Midbrain (tissue), 1 donor: Measurements from ENCODE around the gene KHDC4.
A peak's percentile ranks its signal among the peaks of the same experiment; 100 is the strongest.

Experiments used
- DNase-seq: peaks from one replicate; lab custom pipeline; 2025; lab: John Stamatoyannopoulos, UW

KHDC4 gene

DNA sequence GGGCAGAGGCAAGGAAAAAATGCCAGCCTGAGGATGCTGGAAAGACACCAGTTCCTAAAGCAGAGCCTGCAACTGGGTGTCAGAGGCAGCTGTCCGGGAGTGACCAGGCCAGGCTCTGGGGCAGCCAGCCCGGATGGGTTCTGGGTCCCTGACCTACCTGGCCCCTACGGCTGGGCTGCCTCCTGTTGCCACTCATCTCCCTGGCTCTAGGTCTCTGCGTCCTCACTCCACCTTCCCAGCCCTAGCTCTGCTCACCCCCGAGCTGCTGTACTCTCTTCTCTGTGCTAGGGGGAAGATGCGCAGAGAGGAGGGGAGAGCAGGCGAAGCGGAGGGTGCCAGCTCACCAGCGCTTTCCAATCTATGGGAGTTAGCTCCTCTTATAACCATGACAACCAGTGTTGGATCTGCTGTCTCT, 35.2 kb upstream of the KHDC4 start:
- no peak for DNase-seq

DNA sequence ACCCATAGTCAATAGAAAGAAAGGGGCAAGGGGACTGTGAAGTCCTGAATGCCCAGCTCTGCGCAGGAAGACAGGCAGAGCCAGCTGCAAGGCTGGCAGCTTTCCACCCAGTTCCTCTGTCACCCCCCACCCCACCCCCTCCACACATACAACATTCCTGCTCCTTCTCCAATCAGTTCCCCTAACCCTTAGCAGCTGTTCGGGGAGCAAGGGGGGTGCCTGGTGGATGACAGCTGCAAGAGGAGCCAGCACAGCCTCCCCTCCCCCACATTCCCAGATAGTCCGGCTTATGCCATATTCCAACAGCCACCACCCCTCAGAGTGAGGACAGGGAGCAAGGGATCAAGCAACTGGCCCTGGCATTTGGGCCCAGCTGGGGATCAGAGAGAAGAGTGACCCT, 34.5 kb upstream of the KHDC4 start:
- peak; percentile 86 for DNase-seq

DNA sequence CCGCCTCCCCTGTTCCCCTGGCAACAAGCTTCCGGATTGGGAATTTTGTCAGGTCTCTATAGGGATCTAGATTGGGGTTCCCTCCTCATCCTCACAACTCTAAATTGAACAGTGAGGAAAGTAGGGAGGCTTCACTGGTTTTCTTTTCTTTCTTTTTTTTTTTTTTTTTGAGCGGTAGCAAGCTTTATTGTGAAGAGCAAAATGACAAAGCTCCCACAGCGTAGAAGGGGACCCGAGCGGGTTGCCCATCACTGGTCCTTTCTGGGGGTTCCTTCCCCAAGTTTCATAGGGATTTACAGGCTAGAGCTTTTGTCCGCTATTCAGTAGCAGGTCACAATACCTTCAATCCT, 33.8 kb upstream of the KHDC4 start:
- no peak for DNase-seq

DNA sequence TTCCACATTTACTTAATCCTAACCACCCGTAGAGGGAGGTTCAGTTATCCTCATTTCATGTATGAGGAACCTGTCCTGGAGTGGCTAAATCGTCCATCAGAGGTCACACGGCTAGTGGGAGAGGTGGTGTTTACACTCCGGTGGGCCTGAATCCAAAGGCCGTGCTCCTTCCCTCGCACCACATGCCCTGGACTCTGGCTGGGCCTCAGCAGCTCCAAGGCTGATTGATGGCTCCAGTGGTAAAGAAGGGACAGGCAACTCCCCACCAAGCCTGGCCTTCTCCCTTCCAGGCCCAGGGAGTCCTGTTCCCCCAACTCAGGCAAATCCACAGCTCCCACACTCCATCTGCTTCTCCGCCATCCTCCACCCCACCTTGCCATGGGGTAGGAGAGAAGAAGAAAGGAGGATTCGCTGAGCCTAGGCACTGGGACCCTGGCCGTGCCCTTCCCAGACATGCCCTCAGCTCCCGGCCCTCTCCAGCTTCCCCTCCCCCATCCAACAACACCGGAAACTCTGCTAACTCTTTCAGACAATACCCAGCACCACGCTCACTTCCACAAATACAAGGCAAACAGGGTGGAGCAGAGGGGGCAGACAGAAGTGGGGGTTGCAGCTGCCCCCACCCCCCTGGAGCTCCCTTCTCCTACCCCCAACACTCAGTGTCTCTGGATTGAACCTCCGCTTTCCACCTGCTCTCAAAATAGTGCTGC, 33.3 kb upstream of the KHDC4 start:
- DNase-seq = no peak

DNA sequence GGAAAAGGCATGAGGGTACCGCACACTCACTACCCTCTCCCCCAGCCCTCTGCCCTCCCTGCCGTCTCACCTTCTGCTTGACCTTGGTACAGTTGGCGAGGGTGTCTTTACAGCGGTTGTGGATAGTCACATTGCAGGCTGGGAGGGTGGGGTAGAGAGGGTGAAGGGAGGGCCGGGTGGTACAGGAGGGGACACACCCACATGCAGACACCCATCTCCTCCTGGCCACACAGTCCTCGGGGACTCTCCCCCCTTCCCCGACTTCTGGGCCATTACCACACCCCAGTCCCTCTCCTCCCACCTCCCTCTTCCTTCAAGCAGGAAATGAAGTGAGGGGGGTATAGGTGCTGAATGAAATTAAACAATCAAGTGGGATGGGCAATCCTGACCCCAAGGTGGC, 32.5 kb upstream of the KHDC4 start:
- no peak for DNase-seq

DNA sequence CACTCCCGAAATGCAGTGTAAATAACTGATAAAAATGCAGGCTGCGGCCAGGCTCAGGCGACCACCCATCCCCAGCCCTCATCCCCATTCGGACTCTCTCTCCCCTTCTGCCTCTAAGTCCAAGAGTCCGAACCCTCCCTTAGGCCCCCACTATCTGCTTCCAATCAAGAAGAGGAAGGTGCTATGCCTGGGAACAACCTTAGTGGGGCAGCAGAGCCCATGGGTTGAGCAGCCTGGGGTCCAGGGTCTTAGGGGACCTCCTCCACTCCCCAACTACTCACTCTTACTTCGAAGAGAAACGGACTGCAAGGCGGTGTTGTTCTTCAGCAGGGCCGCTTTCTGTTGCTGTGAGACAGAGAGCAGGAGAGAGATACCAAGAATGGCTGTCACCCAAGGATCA, 31.9 kb upstream of the KHDC4 start:
- DNase-seq = no peak

DNA sequence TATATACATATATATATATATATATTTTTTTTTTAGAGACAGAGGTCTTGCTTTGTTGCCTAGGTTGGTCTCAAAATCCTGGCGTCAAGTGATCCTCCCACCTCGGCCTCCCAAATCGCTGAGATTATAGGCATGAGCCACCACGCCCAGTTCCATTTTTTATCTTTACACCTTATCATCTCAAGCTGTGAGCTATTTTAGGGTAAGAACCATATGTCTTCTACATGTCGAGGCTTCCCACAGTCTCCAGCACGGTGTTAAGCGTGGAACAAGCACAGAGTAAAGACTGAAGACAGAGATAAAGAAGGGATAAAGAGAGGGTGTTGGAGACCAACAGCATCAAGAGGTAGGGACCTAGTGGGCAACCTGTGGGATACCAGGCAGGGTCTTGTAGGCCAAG, 30.0 kb upstream of the KHDC4 start:
- no peak for DNase-seq

DNA sequence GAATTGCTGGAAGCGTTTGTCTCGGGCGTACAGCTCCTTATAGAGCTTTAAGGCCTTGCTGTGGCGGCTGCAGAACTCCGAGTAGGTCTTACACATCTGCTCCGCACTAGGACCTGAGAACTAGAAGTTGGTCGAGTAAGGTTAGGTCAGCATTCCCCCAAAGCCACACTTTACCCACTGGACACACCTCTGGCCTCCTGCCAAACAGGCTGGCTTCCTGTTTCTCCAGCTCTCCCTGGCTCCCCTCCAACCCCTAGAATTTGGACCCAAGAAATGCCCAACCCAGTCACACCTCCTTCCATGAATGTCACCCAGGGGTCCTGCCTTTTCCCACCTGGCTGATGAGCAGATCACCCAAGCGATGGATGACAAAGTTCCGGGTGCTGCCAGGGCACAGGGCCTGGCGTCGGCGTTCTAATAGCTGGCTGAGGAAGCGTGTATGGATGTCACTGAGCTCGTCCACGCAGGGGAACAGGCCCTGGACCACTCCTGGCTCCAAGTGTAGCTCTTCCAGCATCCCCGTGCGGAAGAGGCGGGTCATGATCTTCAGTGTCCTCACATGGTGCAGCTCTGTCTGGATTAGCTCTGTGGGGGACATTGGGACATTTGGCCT, 28.5 kb upstream of the KHDC4 start:
- no peak for DNase-seq

DNA sequence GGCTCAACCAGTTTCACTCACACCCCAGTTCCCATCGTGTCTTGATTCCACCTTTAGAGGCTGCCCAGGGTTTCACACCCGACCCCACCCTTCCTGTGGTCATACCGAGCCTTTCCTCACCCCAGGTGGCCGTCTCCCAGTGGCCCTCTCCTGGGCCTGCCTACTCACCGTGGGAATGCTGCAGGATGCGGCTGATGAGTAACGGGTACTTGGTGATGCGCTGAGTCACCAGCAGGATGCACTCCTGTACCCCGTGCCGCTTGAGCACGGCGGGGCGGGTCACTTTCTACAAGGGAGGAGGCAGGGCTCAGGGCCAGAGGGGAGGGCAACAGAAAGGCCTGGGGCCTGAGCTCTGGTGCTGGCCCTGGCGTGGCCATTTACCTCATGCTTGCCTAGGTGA, 27.7 kb upstream of the KHDC4 start:
- DNase-seq = no peak

DNA sequence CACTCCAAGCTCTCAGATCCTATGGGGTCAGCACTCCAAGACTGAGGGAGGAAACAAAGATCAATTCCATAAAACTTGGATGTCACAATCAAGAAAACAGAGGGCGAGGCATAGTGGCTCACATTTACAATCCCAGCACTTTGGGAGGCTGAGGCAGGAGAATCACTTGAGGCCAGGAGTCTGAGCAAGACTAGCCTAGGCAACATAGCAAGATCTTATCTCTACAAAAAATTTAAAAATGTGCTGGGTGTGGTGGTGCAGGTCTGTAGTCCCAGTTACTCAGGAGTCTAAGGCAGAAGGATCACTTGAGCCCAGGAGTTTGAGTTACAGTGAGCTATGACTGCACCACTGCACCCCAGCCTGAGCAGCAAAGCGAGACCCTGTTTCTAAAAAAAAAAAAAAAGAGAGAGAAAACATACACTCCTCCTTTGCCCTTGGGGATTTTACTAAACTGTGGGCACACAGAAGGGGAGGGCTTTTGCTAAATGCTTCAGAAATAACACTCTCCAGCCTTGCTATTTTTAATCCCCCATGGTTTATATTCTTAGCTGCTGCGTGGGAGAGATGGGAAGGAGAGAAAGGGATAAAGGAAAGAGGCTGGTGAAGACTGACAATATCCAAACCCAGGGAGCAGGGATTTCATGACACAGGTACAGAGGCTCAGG, 26.0 kb upstream of the KHDC4 start:
- DNase-seq = no peak

DNA sequence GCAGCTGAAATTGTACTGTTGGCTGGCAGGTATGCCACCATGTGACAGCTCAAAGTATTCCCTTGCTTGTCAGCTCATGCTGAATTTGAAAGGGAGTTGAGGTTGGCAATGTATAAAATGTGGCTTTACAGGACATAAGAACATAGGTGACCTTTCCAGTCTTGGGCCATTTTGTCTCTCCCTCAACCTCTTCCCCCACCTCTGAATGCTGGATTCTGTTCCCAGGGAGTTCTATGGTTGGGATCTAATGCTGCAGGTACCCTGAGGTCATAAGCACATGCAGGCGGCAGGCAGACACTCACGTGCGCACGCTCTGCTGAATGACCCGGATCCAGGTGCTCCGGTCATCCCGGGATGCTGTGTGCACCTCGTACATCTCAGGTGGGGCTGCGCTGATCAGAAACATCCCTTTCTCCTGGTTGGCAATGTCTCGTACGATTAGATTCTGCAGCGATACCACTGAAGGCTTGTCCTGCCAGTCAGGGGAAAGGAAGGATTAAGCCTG, 23.2 kb upstream of the KHDC4 start:
- DNase-seq = no peak

DNA sequence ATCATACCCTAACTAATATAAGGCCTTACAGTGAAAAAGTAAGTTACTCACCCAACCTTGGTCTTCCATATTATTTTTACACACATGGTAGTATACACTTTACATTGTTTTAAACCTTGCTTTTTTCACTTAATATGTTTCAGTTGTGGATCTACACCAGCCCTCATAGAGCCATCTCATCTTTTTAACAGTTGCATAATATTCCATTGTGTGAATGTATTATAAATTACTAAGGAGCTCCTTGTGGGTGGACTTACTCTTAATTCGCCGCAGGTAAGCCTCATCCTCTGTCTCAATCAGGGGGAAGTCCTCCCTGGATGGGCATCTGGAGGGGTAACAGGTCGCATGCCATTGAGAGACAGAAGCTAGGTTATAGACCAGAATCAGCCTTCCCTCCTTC, 20.4 kb upstream of the KHDC4 start:
- no peak for DNase-seq

DNA sequence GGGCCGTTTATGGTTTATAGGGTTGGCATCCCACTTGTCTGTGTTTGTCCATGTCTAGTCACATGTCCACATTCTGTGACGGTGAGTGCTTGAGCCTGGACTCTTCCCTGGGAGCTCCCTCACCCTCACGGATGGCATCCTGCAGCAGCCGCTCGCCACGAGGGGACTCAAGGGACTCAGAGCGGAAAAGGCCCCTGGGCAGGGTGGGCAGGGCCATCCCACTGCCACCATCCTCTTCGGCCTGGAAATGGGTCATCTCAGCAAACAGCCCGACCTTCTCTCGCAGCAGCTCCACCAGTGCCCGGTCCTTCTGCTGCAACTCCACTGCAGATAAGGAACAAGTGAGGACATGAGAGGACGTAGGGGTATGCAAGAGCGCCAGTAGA, 18.3 kb upstream of the KHDC4 start:
- no peak for DNase-seq

DNA sequence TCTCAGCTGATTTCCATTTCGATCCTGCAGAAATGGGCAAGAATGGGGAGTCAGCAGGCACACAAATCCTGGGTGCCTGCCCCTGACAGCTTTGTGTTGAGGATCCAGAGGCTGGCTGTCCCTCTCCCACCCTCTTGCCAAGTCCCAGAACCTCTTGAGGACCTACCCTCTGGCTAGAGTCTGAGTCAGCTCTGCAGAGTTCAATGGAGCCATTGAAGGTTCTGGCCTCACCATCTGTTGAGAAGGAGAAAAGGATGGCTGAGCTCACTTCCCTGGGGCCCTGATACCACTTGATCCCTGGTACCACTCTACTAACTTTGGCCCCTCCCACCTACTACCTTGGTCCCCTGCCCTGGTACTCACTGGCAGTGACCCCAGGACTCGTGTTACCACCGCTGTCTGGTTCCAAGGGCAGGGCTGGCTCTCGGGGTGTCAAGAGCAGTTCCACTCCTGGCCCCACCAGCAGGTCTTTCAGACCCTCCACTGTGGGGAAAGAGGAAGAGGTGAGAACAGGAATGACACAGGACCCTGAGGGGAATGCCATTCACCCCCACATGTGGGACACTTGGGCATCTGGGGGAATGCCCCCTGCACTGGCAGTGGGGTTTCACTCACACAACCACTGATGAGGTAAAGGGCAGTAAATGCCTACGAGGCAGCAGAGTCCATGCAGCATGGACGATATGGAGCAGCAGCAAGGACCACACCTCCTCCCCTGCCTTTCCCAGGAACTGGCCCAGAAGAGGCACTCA, 17.7 kb upstream of the KHDC4 start:
- DNase-seq = no peak

DNA sequence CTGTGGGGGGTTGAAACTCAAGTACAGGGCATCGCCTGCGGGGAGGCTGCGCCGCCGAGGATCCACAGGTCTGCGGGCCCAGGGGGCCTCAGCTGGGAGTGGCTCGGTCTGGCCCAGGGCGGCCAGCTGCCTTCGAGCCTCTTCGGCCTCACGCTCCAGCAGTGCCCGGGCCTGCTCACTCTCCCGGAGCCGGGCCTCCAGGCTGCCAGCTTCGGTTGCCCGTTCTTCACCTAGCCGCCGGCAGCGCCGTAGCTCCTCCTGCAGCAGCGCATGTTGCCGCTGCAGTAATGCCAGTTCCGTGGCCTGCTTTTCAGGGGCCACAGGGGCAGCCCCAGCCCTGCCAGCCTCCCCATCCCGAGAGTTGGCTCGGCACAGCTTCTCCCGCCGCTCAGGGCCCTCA, 16.6 kb upstream of the KHDC4 start:
- DNase-seq = no peak

DNA sequence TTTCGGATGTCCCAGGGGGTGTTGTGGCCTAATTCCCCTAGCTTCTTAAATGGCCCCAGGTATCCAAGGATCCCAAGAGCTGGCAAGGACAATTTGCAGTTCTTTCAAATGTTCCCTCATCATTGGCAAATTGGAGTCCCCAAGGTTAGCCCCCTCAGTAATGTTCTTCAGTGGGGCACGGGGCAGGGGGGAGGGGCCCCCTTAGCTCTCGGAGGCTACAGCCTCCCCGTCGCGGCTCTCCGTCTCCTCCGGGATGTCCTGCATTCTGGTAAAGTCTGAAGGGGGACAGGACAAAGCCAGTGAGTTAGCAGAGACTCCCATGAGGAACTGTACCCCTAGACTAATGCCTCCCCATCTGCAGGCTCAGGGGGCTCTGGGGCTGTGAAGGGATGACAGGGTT, 13.5 kb upstream of the KHDC4 start:
- DNase-seq = no peak

DNA sequence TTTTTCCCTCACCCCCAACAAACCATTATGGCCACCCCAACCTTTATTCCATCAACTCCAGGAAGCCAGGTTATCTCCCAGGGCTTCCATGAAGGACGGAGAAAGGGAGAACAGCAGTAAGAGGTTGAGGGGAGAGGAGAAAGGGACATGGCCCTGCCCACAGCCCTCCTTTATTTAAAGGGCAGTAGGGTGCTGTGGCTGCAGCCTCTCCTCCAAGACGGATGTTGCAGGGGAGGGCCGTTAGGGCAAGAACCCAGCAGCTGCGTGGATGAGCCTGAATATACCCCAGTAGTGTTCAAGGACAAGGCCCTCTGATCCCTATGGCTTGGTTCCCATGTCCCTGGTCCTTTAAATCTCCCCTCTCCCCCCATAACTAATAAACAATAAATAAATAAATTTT, 13.1 kb upstream of the KHDC4 start:
- DNase-seq = no peak

DNA sequence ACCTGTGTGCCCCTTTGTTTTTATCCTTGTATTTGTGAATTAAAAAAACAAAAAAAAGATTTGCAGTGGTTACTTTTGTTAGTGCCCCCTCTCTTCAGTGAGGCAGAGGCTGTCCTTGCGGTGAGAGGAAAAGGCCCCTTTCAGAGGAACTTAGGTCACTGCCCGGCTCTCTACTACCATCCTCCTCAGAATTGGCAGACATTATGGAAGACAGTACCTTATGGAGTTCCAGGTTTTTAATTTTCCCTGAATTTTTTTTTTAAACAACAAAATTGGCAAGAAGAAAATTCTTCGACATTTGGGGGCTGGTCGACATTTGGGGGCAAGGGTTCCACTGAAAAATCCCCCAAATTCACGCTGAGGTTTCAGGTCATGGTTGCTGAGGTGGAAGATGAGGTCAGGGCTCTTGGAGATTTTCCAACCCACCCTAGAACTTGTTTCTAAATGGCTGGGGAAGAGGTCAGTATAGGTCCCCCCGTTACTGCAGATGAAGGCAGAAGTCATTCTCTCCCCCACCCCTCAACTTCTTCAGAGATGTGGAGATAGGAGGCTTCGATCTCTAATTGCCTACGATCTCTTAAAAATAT, 12.5 kb upstream of the KHDC4 start:
- DNase-seq = no peak

DNA sequence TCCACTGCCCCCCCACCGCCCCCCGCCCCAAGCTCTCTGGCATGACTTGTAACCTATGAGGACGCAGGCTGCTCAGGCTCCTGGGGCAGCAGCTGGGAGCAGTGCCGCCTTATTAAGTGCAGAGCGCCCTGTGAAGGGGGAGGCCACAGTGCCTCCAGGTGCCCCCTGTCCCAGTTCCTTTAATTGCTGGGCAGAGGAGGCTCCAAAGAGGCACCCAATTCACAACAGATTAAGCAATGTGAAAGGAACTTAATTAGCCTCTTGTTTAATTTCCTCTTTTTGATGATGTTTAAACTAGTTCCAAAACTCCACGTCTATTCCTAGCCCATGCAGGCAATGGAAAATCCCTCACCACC, 10.2 kb upstream of the KHDC4 start:
- no peak for DNase-seq

DNA sequence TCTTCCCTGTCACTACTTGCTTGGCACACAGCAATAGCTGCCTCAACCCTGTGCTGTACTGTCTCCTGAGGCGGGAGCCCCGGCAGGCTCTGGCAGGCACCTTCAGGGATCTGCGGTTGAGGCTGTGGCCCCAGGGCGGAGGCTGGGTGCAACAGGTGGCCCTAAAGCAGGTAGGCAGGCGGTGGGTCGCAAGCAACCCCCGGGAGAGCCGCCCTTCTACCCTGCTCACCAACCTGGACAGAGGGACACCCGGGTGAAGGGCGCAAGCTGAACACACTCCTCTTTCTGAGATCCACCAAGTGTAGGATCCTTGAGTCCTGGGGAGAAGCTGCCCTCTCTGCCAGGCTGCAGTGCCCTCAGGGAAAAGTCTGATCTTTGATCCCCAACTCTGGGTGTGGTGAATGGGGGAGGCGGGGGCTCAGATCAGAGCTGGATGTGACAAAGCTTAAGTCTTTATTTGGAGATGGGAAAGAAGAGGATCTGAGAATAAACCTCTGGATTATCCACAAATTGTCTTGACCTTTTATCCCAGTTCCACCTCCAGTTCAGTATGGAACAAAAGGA, 8.4 kb upstream of the KHDC4 start:
- no peak for DNase-seq

DNA sequence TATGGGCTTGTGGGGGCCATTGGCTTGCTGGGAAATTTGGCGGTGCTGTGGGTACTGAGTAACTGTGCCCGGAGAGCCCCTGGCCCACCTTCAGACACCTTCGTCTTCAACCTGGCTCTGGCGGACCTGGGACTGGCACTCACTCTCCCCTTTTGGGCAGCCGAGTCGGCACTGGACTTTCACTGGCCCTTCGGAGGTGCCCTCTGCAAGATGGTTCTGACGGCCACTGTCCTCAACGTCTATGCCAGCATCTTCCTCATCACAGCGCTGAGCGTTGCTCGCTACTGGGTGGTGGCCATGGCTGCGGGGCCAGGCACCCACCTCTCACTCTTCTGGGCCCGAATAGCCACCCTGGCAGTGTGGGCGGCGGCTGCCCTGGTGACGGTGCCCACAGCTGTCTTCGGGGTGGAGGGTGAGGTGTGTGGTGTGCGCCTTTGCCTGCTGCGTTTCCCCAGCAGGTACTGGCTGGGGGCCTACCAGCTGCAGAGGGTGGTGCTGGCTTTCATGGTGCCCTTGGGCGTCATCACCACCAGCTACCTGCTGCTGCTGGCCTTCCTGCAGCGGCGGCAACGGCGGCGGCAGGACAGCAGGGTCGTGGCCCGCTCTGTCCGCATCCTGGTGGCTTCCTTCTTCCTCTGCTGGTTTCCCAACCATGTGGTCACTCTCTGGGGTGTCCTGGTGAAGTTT, 7.8 kb upstream of the KHDC4 start:
- no peak for DNase-seq
